ENCODE data around the gene UBL4B.

DNA sequence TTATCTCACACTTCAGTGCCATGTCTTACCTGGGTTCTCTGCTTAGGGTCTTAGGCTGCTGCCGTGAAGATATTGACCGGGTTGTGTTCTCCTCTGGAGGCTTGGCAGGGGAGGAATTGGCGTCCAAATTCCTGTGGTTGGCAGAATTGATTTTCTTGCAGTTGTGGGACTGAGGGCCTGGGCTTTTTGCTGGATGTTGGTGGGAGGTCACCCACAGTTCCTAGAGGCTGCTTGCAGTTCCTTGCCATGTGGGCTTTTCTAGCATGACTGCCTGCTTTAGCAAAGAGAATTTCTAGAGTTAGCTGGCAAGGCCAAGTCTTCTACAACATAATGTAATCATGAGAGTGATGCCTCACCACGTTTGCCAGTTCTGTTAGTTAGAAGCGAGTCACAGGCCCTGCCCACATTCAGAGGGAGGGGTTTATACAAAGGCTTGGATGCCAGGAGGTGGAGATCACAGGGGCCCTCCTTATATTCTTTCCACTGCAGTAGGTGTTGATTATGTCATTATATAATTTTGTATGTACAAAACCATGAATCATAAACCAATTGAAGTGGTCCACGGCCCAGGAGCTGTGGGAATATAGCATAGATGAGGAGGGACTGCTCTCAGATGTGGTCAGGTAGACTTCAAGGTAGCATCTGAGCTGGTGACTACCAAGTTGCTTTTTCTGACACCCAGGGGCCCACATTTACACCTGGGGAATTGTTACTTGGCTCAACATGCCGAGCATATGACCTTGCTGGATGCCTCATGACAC, 6.6 kb downstream of the UBL4B start:
- TF ChIP-seq, protein P1, sequence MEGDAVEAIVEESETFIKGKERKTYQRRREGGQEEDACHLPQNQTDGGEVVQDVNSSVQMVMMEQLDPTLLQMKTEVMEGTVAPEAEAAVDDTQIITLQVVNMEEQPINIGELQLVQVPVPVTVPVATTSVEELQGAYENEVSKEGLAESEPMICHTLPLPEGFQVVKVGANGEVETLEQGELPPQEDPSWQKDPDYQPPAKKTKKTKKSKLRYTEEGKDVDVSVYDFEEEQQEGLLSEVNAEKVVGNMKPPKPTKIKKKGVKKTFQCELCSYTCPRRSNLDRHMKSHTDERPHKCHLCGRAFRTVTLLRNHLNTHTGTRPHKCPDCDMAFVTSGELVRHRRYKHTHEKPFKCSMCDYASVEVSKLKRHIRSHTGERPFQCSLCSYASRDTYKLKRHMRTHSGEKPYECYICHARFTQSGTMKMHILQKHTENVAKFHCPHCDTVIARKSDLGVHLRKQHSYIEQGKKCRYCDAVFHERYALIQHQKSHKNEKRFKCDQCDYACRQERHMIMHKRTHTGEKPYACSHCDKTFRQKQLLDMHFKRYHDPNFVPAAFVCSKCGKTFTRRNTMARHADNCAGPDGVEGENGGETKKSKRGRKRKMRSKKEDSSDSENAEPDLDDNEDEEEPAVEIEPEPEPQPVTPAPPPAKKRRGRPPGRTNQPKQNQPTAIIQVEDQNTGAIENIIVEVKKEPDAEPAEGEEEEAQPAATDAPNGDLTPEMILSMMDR (IDR thresholded peaks at IDR 0.05; ENCODE audit: insufficient read depth, low read length, poor library complexity, severe bottlenecking), result no peak
- no peak for TF ChIP-seq EZH2phosphoT487 (conservative IDR thresholded peaks at IDR 0.05; ENCODE audit: low read length)

Measured in SU-DHL-6 (cell line).